Astrocyte of the cerebellum (primary cell): ENCODE measurements around the gene DNASE1L2.

Source experiments
- DNase-seq: peaks from one replicate; pipeline ENCODE4 v3.0.0-alpha.2; 2011; ENCODE audit warnings: low read depth
- H3K4me3 ChIP-seq: 2 replicates; pipeline ENCODE4 v1.5.1; 2011; ENCODE audit warnings: mild to moderate bottlenecking, low read depth, low read length, moderate library complexity
- CTCF ChIP-seq: IDR thresholded peaks from 2 replicates; pipeline ENCODE4 v1.5.1; 2012; ENCODE audit warnings: low read length, low read depth, moderate library complexity, mild to moderate bottlenecking; ENCODE audit errors: missing control alignments
- in situ Hi-C: cut with HindIII; loops from 2 replicates; pipeline ENCODE4 v1.10.0; 2017; ENCODE audit warnings: low sequenced_read_pairs

Gene DNASE1L2

GRCh38 chr16:2234813-2235170 is 1.5 kb upstream of the DNASE1L2 start:
- no peak for DNase-seq
- no peak for TF ChIP-seq CTCF
- H3K4me3 ChIP-seq, result no peak overlapping the region
- in situ Hi-C loops, result no loop called here

GRCh38 chr16:2235234-2235651 is 1.0 kb upstream of the DNASE1L2 start:
- TF ChIP-seq CTCF, result no peak
- DNase-seq, result no peak
- in situ Hi-C loops, result no loop called here
- H3K4me3 ChIP-seq, result no peak overlapping the region

- TF ChIP-seq CTCF, result no peak
- no peak overlapping the region for H3K4me3 ChIP-seq
- DNase-seq, result no peak
- in situ Hi-C loops, result no loop called here
Measured at GRCh38 chr16:2235695-2236336, 428 bp upstream of the DNASE1L2 start.

GRCh38 chr16:2237102-2237482 is 848 bp downstream of the DNASE1L2 start:
- in situ Hi-C loops, result no loop called here
- peak overlapping the region; percentile 28 for H3K4me3 ChIP-seq
- no peak for TF ChIP-seq CTCF
- no peak for DNase-seq

GRCh38 chr16:2237493-2238149 is 1.4 kb downstream of the DNASE1L2 start:
- in situ Hi-C loops, result no loop called here
- no peak overlapping the region for H3K4me3 ChIP-seq
- TF ChIP-seq CTCF, result no peak
- no peak for DNase-seq

GRCh38 chr16:2238150-2238837 is 2.0 kb downstream of the DNASE1L2 start:
- no peak for TF ChIP-seq CTCF
- H3K4me3 ChIP-seq, result no peak overlapping the region
- in situ Hi-C loops, result no loop called here
- DNase-seq, result no peak
